Subcutaneous abdominal adipose tissue (tissue), 5 donors: ENCODE results near the gene CFAP221.

ENCODE experiments used
- H3K27ac ChIP-seq: one replicate; pipeline ENCODE4 v1.7.0; 2013; ENCODE audit warnings: low read depth, mild to moderate bottlenecking, inconsistent platforms, low read length, moderate library complexity
- H3K27me3 ChIP-seq, 5 donors: one replicate each; pipeline ENCODE4 v1.7.0; 2013; ENCODE audit warnings: low read length in 5 of 5, inconsistent platforms in 1 of 5; ENCODE audit not compliant: control insufficient read depth in 5 of 5, insufficient read depth in 4 of 5
- H3K36me3 ChIP-seq, 5 donors: one replicate each; pipeline ENCODE4 v1.7.0; 2013; ENCODE audit warnings: low read length in 5 of 5; ENCODE audit not compliant: control insufficient read depth in 5 of 5, insufficient read depth in 5 of 5
- H3K4me1 ChIP-seq, 5 donors: one replicate each; pipeline ENCODE4 v1.7.0; 2013; ENCODE audit warnings: low read length in 5 of 5, mild to moderate bottlenecking in 3 of 5, moderate library complexity in 1 of 5; ENCODE audit not compliant: control insufficient read depth in 5 of 5, insufficient read depth in 5 of 5
- H3K4me3 ChIP-seq, 5 donors: one replicate each; pipeline ENCODE4 v1.7.0; 2013; ENCODE audit warnings: low read length in 5 of 5, low read depth in 1 of 5
- H3K9ac ChIP-seq, 5 donors: one replicate each; pipeline ENCODE4 v1.7.0; 2013; ENCODE audit warnings: low read length in 5 of 5, mild to moderate bottlenecking in 4 of 5, moderate library complexity in 3 of 5
- H3K9me3 ChIP-seq, 5 donors: one replicate each; pipeline ENCODE4 v1.7.0; 2013; ENCODE audit warnings: low read length in 5 of 5; ENCODE audit not compliant: control insufficient read depth in 5 of 5
- donor health status: healthy.
- donor health status: healthy.
- donor health status: healthy.
- donor health status: healthy.
- donor health status: healthy.

Gene CFAP221

GRCh38 chr2:119630121-119630520 is 85.9 kb downstream of the CFAP221 start:
- Histone ChIP-seq H3K27ac (no peak overlapping the region), H3K9me3 (peaks cover 0 to 11% (median 0%) of the 10 kb centered on the region in 5 donors), H3K9ac (no peak overlapping the region), H3K27me3 (peaks cover 0 to 4% (median 0%) of the 10 kb centered on the region in 5 donors), H3K4me1 (no peaks in the 10 kb centered on the region), H3K36me3 (no peaks in the 10 kb centered on the region), H3K4me3 (no peak overlapping the region)

GRCh38 chr2:119637371-119637770 is 93.1 kb downstream of the CFAP221 start:
- Histone ChIP-seq H3K27ac (no peak overlapping the region), H3K4me1 (peaks cover 0 to 6% (median 0%) of the 10 kb centered on the region in 5 donors), H3K9ac (no peak overlapping the region), H3K27me3 (peaks cover 0 to 4% (median 3%) of the 10 kb centered on the region in 5 donors), H3K36me3 (no peaks in the 10 kb centered on the region), H3K9me3 (peaks cover 0 to 3% (median 0%) of the 10 kb centered on the region in 5 donors), H3K4me3 (no peak overlapping the region)

DNA sequence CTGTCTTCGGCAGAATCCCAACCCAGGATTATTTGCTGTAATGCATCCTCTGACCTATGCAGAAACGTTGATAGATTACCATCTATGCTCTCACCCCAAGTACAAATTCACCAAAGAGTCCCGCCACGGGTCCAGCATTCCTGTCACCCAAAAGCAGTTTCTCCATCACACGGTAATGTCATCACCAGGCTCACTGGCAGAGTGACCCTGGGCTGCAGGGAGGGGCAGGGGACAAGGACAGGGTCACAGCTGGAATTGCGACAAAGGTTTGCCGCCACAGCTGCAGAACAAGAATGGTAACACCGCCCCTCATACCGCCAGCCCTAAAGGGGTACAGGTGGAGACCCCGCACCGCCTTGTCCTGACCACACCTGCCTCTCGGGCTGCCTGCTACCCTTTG is 94.0 kb downstream of the CFAP221 start:
- Histone ChIP-seq H3K4me3 (no peak overlapping the region), H3K27me3 (peaks cover 0 to 4% (median 3%) of the 10 kb centered on the region in 5 donors), H3K27ac (no peak overlapping the region), H3K9ac (no peak overlapping the region), H3K9me3 (peaks cover 0 to 3% (median 0%) of the 10 kb centered on the region in 5 donors), H3K4me1 (peaks cover 0 to 6% (median 0%) of the 10 kb centered on the region in 5 donors), H3K36me3 (no peaks in the 10 kb centered on the region)

DNA sequence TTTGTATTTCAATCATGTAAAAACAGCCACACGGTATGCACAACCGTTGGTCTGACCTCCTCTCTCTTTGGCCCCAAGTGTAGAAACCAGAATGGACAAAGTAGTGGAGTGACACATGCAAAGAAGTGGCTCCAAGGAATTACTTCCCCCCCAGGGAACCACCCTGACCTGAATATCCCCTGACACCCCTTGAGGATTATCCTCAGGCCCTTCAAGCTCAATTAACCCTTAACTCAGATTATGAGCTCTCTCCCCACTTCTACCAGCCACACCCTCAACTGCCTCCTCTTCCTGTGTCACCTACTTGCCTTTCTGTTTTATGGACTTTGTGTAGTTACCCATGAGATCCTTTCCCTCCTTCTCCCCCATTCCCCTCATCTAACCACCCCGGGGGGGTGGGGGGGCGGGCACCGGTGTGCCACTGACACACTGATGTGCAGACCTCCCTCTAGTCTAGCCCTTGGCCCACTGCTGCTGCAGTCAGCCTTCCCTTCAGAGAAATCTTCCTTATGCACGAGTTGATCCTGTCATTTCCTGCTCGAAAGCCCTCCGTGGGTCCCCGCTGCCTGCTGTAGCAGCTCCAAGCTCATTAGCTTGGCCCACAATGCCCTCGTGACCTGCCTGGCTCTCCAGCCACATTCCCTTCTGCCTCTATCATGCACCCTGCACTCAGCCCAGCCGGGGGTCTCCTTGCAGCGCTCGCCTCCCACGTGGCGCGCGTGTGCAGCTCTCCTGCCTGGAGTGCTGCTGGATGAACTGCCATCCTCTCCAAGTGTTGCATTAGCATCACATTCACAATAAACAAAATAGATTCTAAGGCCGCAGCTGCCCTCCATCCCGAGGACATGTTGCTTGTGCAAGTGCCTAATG is 94.7 kb downstream of the CFAP221 start:
- Histone ChIP-seq H3K9me3 (peaks cover 0 to 3% (median 0%) of the 10 kb centered on the region in 5 donors), H3K9ac (no peak overlapping the region), H3K4me1 (peaks cover 0 to 6% (median 0%) of the 10 kb centered on the region in 5 donors), H3K4me3 (no peak overlapping the region), H3K27me3 (peaks cover 0 to 4% (median 3%) of the 10 kb centered on the region in 5 donors), H3K27ac (no peak overlapping the region), H3K36me3 (no peaks in the 10 kb centered on the region)

DNA sequence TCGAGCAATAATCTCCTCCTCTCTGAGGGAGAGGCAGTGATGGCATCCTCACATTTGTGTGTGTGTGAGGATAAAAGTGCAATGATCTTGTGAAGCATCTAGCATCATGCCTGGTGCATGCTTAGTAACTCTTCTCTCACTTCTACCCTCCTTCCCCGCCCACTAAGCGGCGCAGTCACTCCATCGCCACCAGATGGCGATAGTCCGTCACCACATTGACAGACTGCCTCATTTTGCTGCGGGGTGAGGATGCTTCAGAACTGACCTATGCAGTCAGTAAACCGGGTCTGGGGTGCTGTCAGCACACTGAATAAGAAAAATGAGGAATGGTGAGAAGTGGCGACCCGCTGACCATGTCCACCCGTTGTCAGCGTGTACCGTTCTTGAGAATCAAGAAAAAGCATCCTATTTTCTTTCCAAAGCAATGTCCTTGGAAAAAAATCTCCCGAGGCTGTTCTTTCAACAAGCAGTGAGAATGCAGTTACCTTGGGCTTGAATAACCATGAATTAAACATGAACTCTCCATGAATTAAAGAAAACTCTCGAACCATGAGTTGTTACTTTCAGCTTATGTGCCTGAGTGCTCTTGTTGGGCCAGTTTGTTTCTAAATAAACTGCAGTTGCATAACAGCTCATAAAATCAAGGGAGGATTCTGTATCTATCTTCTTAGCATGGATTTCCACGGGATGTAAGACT is 97.5 kb downstream of the CFAP221 start:
- Histone ChIP-seq H3K36me3 (no peaks in the 10 kb centered on the region), H3K27ac (no peak overlapping the region), H3K4me1 (peaks cover 0 to 6% (median 0%) of the 10 kb centered on the region in 5 donors), H3K4me3 (no peak overlapping the region), H3K9me3 (no peaks in the 10 kb centered on the region), H3K9ac (no peak overlapping the region), H3K27me3 (peaks cover 0 to 4% (median 3%) of the 10 kb centered on the region in 5 donors)

DNA sequence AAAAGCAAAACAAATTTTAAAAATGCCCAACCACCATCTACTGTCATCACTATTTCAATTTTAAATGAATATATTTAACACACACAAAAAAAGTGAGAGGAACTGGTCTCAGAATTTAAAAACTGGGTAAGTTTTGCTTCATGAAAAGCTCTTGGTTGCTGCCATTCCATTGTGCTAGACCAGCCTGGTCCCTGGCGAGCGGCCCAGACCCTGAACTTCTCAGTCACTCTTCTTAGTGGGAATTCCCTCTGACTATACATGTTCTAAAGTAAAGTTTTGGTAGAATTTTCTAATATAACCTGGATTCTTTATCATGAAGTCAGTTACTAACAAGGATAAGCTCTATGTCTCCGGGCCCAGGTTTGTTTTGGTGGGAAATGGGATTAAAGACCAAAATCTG is 99.9 kb downstream of the CFAP221 start:
- Histone ChIP-seq H3K27ac (no peak overlapping the region), H3K27me3 (peaks cover 0 to 2% (median under 1%) of the 10 kb centered on the region in 5 donors), H3K36me3 (no peaks in the 10 kb centered on the region), H3K4me3 (no peak overlapping the region), H3K9me3 (peaks cover 0 to 5% (median under 1%) of the 10 kb centered on the region in 5 donors), H3K9ac (no peak overlapping the region), H3K4me1 (peaks cover 0 to 4% (median 0%) of the 10 kb centered on the region in 5 donors)

- Histone ChIP-seq H3K9ac (no peak overlapping the region), H3K27me3 (no peaks in the 10 kb centered on the region), H3K36me3 (no peaks in the 10 kb centered on the region), H3K27ac (no peak overlapping the region), H3K9me3 (peaks cover 0 to 9% (median 5%) of the 10 kb centered on the region in 5 donors), H3K4me3 (no peak overlapping the region), H3K4me1 (peaks cover 0 to 4% (median 0%) of the 10 kb centered on the region in 5 donors)
Observed at GRCh38 chr2:119645173-119645855, 101.1 kb downstream of the CFAP221 start.

DNA sequence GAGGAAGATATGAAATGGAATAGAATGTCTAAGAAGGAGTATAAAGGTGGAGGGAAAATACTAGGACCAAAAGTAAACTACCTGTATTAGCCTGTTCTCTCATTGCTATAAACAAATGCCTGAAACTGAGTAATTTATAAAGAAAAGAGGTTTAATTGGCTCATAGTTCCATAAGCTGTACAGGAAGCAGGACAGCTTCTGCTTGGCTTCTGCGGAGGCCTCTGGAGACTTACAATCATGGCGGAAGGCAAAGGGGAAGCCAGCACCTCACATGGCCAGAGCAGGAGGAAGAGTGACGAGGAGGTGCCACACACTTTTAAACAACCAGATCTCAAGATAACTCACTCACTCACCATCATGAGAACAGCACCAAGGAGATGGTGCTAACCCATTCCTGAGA is 101.9 kb downstream of the CFAP221 start:
- Histone ChIP-seq H3K27ac (no peak overlapping the region), H3K9me3 (peaks cover 0 to 9% (median 5%) of the 10 kb centered on the region in 5 donors), H3K4me3 (no peak overlapping the region), H3K9ac (no peak overlapping the region), H3K27me3 (peaks cover 0 to 2% (median 0%) of the 10 kb centered on the region in 5 donors), H3K36me3 (no peaks in the 10 kb centered on the region), H3K4me1 (peaks cover 0 to 4% (median 0%) of the 10 kb centered on the region in 5 donors)

- Histone ChIP-seq H3K9me3 (peaks cover 0 to 9% (median 5%) of the 10 kb centered on the region in 5 donors), H3K27ac (no peak overlapping the region), H3K4me3 (no peak overlapping the region), H3K9ac (no peak overlapping the region), H3K36me3 (no peaks in the 10 kb centered on the region), H3K27me3 (peaks cover 0 to 2% (median 0%) of the 10 kb centered on the region in 5 donors), H3K4me1 (peaks cover 0 to 4% (median 0%) of the 10 kb centered on the region in 5 donors)
Observed at GRCh38 chr2:119647440-119648169, 103.4 kb downstream of the CFAP221 start.
